ENCODE measurements around the gene MT1B. TPM values are rescaled to one million over a fixed set of nuclear protein-coding genes. Genes with fewer than 3 reads are reported as not detected.
A peak's percentile ranks its signal among the peaks of the same experiment; 100 is the strongest.

Gene MT1B
- polyA plus RNA-seq, 1 experiment, result not detected

DNA sequence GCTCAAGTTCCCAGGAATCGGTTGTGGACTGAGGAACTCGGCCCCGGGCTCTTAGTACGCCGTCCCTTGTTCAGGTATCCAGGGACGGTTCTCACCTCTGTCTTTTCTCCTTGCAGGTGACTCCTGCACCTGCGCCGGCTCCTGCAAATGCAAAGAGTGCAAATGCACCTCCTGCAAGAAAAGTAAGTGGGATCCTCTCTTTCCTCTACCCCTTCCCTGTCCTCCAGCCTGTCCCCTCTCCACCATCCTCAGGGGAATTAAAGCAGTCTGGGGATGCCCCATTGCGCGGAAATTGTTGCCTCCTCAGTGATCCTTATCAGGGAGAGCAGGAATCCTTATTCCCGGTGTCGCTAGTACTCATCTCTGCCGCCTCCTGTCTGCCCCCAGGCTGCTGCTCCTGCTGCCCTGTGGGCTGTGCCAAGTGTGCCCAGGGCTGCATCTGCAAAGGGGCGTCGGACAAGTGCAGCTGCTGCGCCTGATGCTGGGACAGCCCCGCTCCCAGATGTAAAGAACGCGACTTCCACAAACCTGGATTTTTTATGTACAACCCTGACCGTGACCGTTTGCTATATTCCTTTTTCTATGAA, 42.7 kb upstream of the MT1B start:
- ChIA-PET CTCF (interaction anchor here (1.1 to 1.6 kb wide), 3 partner anchors 8 to 93 kb away, joined by 3 to 6 read pairs (median 4); partner anchors contain the start of gene MT1E), POLR2A (interaction anchor here (0.7 to 8.7 kb wide), 7 partner anchors 9 to 102 kb away, joined by 3 to 201 read pairs (median 4); partner anchors contain the start of genes MT1E and MT1X)
- Histone ChIP-seq H3K9me3 (ENCODE audit: control insufficient read depth, insufficient read depth, low read length) (no peaks in the 10 kb centered on the region; the same call in 1 of the 2 replicates), H3K27ac (ENCODE audit: low read depth, low read length) (peak overlapping the region; percentile 98), H3K4me3 (ENCODE audit: low read depth, low read length) (peak overlapping the region; percentile 89), H3K27me3 (ENCODE audit: control insufficient read depth, insufficient read depth, low read length) (no peaks in the 10 kb centered on the region)
- TF ChIP-seq, protein P1, sequence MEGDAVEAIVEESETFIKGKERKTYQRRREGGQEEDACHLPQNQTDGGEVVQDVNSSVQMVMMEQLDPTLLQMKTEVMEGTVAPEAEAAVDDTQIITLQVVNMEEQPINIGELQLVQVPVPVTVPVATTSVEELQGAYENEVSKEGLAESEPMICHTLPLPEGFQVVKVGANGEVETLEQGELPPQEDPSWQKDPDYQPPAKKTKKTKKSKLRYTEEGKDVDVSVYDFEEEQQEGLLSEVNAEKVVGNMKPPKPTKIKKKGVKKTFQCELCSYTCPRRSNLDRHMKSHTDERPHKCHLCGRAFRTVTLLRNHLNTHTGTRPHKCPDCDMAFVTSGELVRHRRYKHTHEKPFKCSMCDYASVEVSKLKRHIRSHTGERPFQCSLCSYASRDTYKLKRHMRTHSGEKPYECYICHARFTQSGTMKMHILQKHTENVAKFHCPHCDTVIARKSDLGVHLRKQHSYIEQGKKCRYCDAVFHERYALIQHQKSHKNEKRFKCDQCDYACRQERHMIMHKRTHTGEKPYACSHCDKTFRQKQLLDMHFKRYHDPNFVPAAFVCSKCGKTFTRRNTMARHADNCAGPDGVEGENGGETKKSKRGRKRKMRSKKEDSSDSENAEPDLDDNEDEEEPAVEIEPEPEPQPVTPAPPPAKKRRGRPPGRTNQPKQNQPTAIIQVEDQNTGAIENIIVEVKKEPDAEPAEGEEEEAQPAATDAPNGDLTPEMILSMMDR (IDR thresholded peaks at IDR 0.05; ENCODE audit: low read depth, low read length), result no peak
- no peak for DNase-seq (ENCODE audit: low read depth, low spot score)

DNA sequence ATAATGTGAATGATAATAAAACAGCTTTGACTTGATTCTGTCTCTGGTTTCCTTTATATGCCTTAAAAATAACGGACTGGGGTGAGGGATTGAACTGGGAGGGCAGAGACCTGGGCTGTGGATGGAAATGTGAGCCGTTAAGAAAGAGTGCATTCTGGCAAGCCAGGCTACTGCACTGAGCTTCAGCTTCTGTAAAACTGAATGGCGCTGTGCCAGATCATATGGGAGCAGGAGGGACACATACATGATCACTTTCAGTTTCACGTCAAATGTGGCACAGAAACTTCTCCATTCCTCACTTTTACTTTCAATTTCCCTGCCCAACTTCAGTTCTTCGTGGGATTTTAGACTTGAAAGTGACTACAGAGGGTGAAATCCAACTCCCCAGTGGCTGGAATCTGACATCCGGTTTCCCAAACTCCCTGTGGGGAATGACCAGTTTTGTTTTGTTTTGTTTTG, 42.2 kb upstream of the MT1B start:
- ChIA-PET POLR2A (interaction anchor here (0.7 to 8.7 kb wide), 2 partner anchors 16 to 21 kb away, joined by 3 to 201 read pairs; partner anchors contain the start of gene MT1E), CTCF (interaction anchor here (0.7 to 1.6 kb wide), 3 partner anchors 8 to 93 kb away, joined by 3 to 6 read pairs (median 3); no protein-coding TSS in a partner anchor)

DNA sequence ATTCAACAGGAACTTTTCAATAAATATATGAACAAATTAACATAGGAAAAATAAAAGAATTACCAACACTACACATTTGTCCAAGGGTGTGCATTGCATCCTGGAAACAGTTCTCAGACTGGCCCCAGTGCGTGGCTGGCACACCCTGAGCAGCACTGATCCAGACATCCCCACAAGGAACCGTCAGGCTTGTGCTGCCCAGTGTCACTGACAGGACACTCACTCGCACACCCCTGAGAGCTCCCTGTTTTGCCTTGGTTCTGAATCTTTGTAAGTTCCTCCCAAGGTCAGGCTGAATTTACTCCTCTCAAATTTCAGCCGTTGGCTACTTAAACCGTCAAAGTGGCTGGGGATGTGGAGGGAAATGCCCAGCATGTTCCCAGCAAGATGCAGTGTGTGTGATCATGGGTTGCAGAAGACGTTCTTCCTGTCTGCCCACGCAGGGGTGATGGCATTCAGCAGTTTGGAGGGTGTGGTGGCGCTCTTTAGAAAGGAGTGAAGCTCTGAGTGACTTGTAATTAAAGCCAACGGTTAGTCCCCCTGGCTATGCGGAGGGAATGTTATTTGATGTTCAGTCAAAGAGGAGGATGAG, 41.6 kb upstream of the MT1B start:
- no peak for DNase-seq (ENCODE audit: low read depth, low spot score)
- POLR2A ChIA-PET, result interaction anchor here (8.7 kb wide), 1 partner anchor 15 kb away, joined by 201 read pairs; the partner anchor contains the start of gene MT1E

More for the DNA sequence above, 42.2 kb upstream of the MT1B start:
- Histone ChIP-seq H3K4me3 (ENCODE audit: low read depth, low read length) (peak overlapping the region; percentile 89), H3K27ac (ENCODE audit: low read depth, low read length) (peak overlapping the region; percentile 98), H3K27me3 (ENCODE audit: control insufficient read depth, insufficient read depth, low read length) (no peaks in the 10 kb centered on the region), H3K9me3 (ENCODE audit: control insufficient read depth, insufficient read depth, low read length) (no peaks in the 10 kb centered on the region; the same call in 1 of the 2 replicates)
- no peak for DNase-seq (ENCODE audit: low read depth, low spot score)
- TF ChIP-seq, protein P1 (IDR thresholded peaks at IDR 0.05; ENCODE audit: low read depth, low read length), result peak; percentile 28; the same call in 1 of the 2 replicates

DNA sequence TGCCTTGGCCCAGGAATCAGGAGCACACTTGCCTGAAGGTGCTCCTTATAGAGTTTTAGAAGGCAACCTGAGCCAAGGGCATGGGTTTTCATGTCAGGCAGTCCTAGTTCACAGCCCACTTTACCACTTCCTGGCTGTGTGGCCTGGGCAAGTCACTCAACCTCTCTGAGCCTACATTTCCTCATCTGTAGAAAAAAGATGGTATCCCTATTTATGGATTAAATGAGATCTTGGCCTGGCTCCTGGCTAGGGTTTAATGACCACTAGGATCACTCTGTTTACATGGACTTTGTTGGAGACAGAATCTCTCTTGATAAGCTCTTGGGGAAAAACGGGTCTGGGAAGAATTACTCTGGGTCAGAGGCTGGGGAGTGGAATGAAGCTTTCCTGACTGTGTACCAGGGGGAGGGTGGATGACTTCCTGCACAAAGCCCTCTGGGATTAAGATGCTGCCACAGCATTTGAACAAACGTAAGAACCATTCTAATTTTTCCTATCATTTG, 41.0 kb upstream of the MT1B start:
- TF ChIP-seq, protein P1 (IDR thresholded peaks at IDR 0.05; ENCODE audit: low read depth, low read length), result no peak
- CTCF ChIA-PET, result interaction anchor here (0.6 to 2.6 kb wide), 2 partner anchors 10 to 228 kb away, joined by 5 to 7 read pairs; no protein-coding TSS in a partner anchor
- Histone ChIP-seq H3K9me3 (ENCODE audit: control insufficient read depth, insufficient read depth, low read length) (no peaks in the 10 kb centered on the region; the same call in 1 of the 2 replicates), H3K27ac (ENCODE audit: low read depth, low read length) (peak overlapping the region; percentile 98), H3K4me3 (ENCODE audit: low read depth, low read length) (no peak overlapping the region), H3K27me3 (ENCODE audit: control insufficient read depth, insufficient read depth, low read length) (no peaks in the 10 kb centered on the region)
- POLR2A ChIA-PET, result interaction anchor here (0.6 to 8.7 kb wide), 3 partner anchors 10 to 158 kb away, joined by 3 to 201 read pairs (median 5); partner anchors contain the start of gene MT1E
- DNase-seq (ENCODE audit: low read depth, low spot score), result no peak

More for the DNA sequence above, 41.6 kb upstream of the MT1B start:
- CTCF ChIA-PET, result interaction anchor here (0.6 to 1.2 kb wide), 3 partner anchors 9 to 228 kb away, joined by 3 to 5 read pairs (median 3); no protein-coding TSS in a partner anchor
- TF ChIP-seq, protein P1 (IDR thresholded peaks at IDR 0.05; ENCODE audit: low read depth, low read length), result no peak; the same call in 1 of the 2 replicates
- Histone ChIP-seq H3K9me3 (ENCODE audit: control insufficient read depth, insufficient read depth, low read length) (no peaks in the 10 kb centered on the region; the same call in 1 of the 2 replicates), H3K4me3 (ENCODE audit: low read depth, low read length) (peak overlapping the region; percentile 57), H3K27me3 (ENCODE audit: control insufficient read depth, insufficient read depth, low read length) (no peaks in the 10 kb centered on the region), H3K27ac (ENCODE audit: low read depth, low read length) (peak overlapping the region; percentile 98)
